Stimulated activated CD4-positive, alpha-beta T cell treated with anti-CD3 and anti-CD28 coated beads, Interleukin-1b, Interleukin-23, amount 100 ng/mL, for 24 hours (primary cell): Measurements from ENCODE around the gene EDIL3.

Experiments used
- DNase-seq, 4 experiments: peaks; one replicate each; pipeline ENCODE4 v3.0.0-alpha.2; 2020; ENCODE audit warnings: low read depth in 4 of 4, low spot score in 1 of 4

Gene EDIL3, protein sequence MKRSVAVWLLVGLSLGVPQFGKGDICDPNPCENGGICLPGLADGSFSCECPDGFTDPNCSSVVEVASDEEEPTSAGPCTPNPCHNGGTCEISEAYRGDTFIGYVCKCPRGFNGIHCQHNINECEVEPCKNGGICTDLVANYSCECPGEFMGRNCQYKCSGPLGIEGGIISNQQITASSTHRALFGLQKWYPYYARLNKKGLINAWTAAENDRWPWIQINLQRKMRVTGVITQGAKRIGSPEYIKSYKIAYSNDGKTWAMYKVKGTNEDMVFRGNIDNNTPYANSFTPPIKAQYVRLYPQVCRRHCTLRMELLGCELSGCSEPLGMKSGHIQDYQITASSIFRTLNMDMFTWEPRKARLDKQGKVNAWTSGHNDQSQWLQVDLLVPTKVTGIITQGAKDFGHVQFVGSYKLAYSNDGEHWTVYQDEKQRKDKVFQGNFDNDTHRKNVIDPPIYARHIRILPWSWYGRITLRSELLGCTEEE

DNA sequence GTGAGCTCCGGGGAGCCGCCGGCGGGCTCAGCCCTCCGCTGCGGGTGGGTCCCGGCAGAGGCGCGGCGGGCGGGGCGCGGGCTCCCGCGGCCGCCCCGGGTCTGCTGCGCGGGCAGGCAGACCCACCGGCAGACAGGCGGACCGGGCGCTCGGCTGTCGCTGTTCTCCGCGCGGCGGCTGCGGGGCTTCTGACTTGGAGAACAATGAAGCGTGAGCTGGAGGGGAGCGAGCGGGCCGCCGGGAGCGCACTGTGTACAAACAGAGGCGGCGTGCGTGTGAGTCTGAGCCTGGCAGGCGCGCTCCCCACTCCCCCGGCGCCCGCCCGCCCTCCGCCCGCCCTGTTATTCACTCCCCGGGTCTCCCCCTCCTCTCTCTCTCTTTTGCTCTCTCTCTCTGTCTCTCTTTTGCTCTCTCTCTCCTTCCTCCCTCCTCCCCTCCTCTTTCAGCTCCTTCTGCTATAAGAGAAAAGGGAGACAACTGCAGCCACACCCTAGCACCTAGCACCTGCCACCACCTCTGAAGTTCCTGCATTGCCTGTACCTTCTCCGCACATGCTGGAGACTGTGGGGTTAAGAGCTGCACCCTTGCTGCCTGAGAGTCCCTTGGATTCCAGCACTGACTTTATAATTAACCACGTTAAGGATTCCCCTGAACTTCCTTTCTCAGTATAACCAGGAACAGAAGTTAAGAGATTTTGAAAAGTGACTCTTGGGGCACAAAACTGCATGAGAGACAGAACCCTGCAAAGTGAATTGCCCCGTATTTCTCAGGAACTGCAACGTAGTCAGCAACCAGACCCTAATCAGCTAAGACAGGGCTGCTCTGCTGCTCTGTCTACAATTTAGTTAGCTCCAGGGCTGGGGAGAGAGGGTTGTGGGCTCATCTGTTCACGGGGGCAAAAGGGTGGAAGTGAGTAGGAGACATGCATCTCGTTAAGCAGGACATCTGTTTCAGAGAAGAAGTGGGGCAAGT is at the start of gene EDIL3:
EDIL3 (minus strand) TSS at position 277 of the 972 bp plus-strand sequence. CDS start 506 bp downstream, outside the sequence.
- DNase-seq, result no peak

DNA sequence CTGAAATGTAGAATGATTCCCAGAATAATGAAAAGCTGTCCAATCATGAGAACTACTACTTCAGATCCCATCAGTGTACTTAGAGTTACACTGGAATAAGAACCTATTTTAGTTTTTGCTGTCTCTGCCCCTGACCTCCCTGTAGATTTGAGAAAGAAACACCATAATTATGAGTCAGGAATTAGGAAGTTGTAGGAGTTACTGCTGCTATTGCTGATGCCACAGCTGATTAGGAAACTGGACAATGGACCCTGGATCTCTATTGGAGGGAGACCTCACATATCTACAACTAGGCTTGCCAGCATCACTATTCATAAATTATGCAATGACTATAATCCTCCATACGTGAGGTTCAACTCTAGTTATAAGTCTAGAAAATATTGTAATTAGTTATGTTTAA is 48.8 kb upstream of the EDIL3 start:
- no peak for DNase-seq

DNA sequence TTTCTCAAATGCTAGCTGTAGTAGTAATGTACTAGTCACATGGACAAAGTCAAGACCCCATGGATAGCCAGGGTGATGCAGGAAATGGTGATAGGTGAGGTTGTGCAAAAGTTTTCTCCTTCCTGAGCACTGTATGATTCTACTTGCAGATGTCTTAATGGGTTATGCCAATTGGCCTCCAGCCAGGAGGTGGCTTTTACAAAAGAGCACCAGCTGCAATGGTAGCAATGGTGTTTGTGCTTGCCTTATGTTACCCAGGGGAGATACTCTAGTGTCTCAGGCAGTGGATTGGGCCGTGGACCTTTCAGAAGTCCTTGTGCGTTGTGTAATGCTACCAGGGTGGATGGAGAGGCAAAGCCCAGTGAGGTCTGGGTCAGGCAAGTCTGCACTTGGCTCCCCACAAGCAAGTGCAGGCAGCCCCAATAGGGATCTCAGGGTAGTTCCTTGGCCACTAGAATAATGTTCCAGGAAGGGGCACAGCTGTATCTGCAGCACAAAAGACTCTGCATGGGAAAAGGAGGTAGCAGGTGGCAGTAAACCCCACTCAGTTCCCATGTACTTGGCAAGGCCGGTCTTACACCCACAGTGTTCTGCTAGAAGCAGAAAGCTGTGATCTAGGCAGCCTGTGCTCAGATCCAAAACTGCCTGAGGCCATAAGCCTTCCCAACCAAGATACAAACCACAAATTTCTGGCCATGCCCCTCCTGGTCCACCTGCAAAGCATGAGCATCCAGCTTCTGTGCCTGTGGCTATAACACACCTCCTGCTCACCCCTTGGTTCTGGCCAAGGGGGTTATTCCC is 46.4 kb upstream of the EDIL3 start:
- no peak for DNase-seq

DNA sequence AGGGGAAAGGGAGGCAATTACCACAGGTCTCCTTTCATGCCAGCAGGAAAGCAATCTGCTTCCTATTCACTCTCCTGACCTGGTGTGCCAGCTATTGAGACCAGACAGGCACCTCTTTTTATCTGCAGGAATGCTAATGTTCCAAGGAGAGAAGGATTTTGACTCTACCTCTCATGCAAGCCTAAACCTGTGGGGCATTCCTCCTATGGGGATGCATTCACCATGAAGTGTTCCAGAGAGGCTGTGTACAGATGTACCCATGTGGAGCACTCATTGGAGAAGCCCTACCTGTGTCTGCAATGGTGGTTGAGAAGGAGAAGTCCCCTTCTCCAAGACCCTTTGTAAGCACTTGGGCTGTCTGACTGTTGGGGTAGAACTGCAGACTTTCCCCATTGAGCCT is 45.4 kb upstream of the EDIL3 start:
- no peak for DNase-seq

DNA sequence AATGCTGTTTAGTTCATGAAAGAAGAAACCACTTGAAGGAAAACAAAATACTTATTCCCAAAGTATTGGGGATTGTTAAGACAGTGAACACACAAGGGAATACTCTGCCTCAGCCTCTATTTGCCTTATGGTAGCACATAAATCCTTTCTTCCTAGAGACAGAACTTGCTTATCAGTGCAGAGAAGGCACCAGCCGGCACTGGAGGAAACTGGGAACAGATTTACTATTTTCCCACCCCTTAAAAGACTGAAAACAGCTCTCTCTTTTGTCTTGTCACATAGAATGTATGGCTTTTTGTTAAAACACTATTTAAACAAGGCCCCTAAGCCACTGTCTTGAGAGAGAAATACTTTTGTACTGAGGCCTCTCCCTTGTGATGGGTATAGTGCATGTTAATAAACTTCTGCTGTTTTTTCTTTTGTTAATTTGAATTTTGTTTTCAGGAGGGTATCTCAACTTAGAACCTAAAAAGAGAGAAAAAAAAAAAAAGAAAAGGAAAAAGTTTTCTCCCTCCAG is 40.7 kb upstream of the EDIL3 start:
- DNase-seq, result no peak

DNA sequence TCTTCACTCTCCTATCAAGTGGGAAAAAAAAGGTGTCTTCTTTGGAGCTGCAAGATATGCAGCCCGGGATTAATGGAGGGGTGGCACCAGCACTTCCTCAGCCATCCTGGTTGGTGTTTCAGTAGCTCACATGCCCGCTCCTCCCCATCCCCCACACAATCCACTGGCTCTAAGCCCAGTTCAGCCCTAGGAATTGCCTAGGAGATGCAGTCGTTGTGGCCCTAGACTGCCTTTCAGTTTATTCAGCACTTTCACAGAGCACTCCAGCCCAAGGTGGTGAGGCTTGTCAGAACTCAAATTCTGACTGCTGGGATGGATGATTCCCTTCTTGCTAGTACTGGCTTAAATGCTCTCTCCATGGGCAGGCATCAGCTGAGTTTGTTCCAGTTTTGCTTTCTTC is 35.1 kb upstream of the EDIL3 start:
- no peak for DNase-seq

DNA sequence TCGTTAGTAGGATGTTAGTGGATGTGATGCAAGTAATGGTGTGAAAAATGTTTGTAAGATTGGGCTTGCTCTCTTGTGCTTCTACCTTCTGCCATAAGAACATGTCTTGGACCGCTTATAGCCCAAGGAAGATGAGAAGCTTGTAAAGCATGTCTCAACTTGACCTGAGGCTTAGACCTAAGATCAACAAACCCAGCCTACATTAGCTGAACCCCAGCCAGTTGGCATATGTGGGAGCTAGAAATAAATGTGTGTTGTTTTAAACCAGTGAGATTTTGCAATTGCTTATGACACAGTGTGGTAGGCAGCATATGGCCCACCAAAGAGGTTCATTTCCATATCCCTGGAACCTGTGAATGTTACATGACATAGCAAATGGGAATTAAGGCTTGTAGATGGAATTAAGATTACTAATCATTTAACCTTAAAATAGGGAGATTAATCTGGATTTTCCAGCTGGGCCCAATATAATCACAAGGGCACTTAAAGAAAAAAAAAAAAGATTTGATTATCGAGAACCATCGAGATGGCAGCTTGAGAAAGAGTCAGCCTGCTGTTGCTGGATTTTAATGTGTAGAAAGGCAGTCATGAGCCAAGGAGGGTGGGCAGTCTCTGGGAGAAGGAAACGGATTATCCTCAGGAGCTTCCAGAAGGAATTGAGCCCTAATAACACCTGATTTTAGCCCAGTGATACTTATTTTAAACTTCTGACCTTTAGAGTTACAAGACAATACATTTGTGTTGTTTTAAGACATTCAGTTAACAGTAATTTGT is 27.3 kb upstream of the EDIL3 start:
- no peak for DNase-seq

DNA sequence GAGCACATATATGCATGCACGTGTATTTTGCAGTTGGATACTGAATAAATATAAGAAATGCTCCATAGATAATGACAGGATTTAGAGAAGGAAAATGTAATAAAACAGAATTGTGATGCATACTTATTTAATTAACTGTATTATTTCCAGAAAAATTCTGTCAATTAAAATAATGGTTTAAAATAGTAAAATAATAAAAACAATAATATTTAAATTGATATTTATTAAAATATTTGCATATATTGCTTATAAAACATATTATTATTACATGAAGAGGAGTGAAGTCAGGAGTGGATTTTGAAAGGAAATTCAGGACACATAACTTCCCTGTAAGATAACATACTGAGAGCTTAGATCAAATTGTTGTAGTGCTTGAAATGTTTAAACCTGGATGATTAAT is 21.4 kb upstream of the EDIL3 start:
- no peak for DNase-seq

DNA sequence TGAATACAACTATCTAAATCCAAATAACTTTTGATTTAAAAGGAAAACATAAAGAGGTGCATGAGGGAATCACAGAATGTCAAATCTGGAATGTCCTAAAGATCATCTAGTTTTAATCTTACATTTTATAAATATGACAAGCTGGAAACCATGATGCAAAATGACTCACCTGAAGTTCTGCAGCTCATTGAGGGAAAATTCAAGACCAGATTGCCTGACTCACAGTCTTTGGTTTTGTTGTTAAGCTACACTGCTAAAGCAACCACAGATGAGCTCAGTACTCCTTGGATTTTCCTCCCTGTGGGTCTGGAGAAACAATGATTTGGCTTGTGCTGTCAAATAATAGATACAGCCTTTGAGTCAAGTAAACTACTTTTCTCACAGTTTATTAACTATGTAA is 19.1 kb upstream of the EDIL3 start:
- DNase-seq, result no peak

DNA sequence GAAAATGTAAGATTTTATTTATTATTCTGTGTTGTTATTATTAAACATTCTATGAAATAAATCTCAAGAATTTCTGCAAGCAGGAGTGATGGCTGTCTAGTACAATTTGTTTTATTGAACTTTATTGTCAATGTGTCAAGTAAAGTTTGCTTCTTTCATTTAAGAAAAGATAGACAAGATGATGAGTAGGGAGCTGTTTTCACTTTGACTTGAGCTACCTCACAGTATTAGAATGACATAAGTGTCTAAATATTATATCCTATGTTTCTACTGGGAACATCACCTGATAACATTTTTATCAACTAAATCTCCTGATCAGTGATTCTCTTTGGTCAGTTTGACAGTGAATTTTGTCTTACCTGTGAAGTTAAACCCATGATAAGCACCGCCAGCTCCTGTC is 12.7 kb upstream of the EDIL3 start:
- DNase-seq, result no peak

DNA sequence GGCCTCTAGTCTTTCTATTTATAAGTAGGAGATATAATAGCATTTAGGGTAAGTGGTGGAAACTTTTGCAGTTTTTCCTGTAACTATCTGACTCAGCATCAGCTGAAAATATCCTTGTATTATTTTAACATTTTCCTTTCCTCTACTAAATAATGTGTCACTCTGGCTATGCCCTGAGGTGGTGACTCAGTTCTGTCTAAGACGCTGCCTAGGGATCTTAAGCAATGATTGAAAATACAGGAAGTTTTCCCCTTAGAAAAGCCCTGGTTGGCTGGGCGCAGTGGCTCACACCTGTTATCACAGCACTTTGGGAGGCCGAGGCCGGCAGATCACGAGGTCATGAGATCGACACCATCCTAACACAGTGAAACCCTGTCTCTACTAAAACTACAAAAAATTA is 9.3 kb upstream of the EDIL3 start:
- DNase-seq, result no peak

DNA sequence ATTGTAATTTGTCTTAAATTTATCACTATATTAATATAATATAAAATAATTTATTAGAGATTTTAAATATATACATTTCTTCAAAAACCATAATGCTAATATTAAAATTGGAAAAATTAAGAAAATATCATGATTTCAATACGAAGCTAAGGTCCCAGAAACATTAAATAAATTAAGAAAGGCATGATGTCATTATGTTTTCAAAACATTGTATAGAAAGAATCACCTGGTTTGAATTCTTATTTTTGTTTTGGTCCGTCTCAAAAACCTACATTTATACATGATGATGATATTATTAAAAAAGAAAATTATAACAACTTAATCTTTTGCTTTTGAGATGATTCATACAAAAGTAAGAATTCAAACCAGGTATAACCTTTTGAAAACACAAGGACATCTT is 8.2 kb upstream of the EDIL3 start:
- DNase-seq, result no peak

DNA sequence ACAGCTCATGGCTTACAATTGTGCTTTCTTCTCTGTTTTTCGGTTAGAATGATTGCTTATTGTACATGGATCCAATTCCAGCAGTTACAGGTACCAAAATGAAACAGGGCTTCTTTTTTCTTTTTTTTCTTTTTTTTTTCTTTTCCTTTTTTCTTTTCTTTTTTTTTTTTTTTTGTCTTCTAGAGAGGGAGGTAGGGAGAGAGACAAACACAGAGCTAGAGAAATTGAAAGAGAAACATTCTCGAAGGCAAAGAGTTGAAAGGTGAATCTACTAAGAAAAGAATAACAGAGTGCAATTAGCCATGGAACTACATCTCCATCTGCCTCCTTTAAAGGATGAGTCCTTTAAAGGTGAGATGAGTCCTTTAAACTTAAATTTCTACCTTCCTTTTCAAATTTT is 1.0 kb upstream of the EDIL3 start:
- no peak for DNase-seq

DNA sequence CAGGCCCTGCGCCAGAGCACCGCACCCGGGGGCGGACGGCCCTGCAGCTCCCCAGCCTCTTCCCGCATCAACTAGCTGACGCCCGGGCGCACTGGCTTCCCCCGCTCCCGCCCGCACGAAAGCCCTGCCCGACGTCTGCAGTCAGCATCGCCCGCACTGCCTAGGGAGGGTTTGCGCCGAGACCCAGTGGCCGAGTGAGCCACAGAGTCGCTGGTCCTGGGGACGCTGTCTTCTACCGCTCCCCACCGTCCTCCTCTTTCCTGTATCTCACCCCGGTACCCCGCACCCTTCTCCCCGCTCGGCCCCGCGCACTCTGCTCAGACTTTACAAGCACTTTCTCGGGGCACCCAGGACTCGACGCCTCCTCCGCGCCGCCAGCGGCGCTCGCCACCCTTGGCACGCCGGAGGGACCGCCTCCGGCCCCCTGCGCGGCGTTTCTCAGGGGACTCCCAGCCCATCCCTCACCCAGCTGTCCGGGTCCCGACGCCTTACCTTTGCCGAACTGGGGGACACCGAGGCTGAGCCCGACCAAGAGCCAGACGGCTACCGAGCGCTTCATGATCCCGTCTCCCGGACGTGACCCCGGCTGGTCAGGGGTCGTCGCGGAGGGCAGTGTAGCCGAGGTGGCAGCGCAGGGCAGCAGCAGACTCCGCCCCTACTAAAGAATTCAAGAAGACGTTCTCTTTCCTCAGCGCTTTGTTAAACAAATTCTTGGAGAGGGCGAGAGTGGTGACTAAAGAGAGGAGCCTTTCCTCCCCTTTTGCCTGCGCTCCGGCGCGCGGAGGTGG is 670 bp downstream of the EDIL3 start:
- no peak for DNase-seq

DNA sequence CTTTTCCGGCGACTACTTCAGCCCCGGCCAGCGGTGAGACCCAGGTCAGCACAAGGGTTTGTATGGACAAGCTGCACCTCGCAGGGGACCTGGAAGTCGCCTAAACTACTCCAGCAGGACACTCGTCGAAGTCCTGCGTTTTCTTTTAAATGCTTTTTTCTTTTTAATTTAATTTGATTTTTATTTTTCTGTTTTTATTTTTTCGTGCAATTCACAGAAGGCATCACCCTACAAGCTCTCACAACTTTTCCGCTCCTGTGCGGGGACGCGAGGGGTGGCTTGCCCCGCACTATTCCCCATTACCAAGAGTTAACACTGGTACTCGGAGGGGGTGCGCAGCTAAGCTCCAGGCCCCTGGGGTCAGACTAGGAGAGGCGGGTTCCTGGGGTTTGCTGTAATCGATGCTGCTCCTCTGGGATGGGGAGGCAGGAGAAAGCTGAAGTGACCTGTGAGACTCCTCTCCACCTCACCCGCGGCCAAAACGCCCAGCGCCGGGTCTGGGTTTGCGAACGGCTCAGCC is 1.3 kb downstream of the EDIL3 start:
- DNase-seq, result no peak

DNA sequence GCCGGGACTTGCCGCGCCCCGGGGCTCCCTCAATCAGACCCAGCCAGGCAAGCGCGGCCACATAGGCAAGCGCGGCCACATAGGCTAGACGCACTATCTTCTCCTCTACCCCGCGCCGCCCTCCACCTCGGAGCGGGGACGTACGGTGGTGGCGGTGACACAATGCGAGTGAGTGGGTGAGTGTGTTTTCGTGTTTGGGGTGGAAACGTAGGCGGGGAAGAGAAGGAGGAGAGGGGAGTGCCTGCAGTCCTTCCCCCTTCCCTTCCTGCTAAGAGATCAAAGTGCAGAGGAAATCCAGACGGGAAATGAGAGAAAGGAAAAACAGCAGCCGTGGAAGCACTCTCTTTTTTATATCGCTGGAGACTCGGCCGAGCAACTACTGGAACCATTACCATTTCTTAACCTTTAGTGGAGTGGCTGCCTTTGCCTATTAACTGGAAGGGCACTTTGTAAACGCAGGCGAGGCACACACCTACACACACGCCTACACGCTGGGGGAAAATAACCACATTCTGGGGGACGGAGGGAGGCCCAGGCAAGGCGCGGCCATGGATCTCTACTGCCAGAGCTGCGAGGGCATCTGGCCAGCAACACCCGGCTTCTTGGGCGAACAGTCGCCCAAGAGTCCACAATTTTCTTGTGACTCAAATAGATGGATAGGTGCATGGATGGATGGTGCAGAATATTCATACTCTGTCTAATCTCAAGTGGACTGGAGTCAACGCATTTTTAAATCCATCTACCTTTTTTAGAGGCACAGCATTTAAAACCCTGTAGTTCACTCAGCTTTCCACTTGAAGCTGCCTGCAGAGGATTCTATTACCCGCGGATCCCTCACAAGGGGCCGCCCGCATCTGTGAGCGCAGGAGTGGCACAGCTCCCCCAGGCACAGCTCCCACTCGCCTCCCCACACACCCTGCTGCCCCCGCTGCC is 2.1 kb downstream of the EDIL3 start:
- no peak for DNase-seq

DNA sequence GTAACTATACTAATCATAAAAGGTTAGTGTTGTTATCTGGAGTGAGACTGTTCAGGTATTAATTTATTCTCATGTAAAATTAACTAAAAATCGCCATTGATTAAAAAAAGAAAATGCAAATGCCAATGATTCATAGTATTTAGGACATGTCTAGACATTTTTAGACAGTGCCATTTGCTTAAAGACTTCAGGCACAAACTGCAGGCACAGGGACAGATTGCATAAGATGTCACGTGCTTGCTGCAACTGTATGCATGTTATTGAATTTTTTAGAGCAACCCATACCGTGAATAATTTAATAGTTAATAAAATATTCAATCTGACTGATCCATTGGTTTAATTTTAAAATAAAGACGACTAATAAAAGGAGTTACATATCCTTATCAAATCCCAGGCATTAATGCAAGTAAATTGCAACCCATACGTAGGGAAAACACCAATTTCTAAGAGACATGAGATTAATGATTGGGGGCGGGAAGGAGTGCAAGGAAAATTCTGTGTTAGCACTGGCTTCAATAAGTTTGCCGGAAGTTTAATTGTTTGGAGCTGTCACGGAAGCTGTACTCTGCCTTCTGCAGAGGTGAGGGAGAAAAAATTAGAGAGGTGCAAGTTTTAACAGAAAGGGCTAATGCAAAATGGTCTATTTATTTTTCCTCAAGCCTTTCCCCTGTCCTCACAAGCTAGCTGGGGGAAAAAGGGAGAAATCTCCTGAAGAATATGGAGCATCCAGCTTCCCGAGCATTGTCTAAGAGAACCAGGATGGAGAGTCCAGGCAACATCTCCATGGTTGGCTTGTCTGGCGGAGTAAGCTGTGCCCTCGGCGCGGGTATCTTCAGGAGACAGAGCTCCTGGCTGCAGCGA is 2.9 kb downstream of the EDIL3 start:
- no peak for DNase-seq
